GM18868 (cell line): ENCODE data around the gene STK17A.
"Not testable (repeated sequence)": the region's sequence is repeated elsewhere in the genome, so short reads cannot be mapped to it uniquely, and the experiment has no call there.

Experiments
- ATAC-seq: cut with Tn5 transposase; IDR thresholded peaks from one replicate; pipeline ENCODE4 v1.9.1; 2021; ENCODE audit warnings: mild to moderate bottlenecking, moderate library complexity; ENCODE audit not compliant: unreplicated experiment

Gene STK17A

DNA sequence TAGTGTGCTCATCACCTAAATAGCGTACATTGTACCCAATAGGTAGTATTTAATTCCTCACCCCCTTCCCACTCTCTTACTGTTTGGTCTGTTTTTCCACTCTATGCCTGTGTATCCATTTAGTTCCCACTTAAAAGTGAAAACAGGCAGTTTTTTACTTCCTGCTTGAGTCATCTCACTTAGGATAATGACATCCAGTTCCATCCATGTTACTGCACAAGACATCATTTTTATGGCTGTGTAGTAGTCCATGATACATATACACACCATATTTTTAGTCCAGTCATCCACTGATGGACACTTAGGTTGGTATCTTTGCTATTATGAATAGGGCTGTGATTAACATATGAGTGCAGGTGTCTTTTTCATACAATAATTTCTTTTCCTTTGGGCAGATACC lies 10.1 kb downstream of the STK17A start:
- ATAC-seq = no peak

DNA sequence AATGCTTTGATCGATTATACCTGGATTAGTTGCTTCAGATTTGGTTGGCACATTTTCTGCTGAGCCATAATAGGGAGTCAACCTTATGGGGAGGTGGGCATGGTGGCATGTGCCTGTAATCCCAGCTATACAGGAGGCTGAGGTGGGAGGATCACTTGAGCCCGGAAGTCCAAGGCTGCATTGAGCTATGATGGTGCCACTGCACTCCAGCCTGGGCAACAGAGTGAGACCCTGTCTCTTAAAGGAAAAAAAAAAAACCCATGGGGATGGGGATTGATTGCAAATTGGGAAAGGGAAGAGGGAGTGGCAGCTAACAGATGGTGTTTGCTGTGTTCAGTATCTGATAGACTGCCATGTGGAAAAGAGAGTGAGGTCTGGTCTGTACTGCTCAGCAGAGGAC lies 11.1 kb downstream of the STK17A start:
- no peak for ATAC-seq

DNA sequence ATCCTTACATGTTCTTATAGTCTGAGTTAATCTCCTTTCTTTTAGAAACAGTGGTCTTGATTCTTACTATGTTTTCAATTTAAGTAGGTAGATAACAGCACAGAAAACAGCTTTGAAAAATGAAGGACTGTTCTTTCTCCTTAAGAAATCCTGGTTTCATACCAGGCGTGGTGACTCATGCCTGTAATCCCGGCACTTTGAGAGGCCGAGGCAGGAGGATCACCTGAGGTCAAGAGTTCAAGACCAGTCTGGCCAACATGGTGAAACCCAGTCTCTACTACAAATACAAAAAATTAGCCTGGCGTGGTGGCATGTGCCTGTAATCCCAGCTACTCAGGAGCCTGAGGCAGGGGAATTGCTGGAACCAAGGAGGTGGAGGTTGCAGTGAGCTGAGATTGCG lies 13.5 kb downstream of the STK17A start:
- ATAC-seq = not testable (repeated sequence)

DNA sequence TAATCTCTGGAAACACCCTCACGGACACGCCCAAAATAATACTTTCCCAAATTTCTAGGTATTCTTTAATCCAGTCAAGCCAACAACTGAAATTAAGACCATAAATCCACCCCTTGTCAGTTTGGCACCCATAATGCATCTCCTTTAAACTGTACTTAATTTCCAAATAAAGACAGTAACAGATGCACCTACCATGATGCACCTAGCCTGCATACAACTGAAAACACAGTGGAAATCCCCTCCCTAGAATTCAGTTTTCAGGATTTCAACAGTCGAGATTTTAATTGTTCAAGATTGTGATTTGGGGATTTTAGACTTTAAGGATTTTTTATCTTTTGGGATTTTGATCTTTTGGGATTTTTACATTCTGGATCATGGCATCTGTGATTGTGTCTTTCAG lies 17.1 kb downstream of the STK17A start:
- no peak for ATAC-seq

DNA sequence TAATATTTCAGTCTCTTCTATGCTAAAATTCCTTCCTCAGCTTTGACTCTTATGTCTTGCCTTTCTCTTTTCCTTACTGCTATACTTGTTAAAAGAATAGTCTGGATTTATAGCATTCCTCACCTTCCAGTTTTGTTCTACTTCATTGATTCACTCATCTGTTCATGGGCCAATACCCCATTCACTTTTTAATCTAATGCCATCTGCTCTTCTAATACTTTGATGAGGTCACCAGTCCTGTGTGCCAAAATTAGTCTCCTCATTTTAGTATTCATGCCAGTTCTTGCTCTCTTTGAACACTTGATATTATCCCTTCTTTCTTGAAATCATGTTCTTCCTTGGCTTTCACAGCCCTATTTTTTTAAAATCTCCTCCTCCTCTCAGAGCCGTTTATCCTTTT lies 19.3 kb downstream of the STK17A start:
- no peak for ATAC-seq

DNA sequence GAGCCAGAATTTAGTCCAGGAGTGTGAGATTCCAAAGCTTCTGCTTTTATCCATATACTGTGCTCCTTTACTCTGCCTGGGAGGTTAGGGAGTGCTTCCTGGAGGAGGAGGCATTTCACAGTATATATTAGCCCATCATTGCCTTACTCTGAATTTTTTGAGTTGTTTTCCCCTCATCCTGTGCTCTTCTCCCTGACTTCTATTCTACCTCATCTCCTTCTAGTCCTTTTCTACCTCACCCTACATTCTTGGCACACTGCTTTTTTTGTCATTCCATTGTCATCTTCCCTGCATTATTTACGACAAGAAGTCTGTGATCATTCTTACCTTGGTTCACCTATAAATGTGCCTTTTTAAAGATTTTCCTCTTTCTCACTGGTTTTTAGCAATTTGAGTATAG lies 21.3 kb downstream of the STK17A start:
- ATAC-seq = no peak

DNA sequence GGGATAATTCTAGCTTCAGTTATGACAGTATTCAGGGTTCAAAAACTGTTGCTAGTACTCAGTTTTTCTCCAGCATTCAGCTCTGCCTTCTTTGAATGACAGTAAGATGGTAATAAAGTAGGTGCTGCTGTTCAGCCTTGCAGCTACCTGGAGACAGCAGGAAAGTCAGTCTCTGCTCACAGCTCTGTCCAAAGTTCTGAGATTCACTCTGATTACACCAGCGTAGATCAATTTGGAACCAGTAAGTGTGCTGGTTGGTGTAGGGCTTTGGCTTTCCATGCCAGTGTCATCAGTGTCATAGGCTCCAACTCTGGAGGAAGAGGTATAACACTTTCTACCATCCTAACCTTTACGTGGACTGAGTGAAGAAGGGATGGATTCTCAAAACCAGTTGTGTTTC lies 26.2 kb downstream of the STK17A start:
- no peak for ATAC-seq

DNA sequence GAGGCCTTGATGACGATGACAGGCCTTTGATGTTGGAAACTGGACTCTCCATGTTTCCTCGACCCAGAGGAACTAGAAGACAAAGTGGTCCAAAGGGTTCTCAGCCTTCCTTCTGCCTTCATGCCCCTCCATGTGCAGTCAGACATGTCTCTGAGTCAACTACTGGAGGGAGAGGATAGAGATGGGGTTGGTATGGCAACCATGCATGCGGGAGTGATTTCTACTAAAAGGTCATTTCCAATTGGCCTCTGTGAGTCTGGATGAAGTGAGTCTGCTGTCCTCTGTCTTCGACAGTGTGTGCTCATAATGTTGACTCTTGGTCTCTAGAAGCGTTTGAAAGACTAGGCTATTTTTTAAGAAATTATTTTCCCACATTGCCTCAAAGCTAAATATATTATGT lies 29.2 kb downstream of the STK17A start:
- ATAC-seq = no peak

DNA sequence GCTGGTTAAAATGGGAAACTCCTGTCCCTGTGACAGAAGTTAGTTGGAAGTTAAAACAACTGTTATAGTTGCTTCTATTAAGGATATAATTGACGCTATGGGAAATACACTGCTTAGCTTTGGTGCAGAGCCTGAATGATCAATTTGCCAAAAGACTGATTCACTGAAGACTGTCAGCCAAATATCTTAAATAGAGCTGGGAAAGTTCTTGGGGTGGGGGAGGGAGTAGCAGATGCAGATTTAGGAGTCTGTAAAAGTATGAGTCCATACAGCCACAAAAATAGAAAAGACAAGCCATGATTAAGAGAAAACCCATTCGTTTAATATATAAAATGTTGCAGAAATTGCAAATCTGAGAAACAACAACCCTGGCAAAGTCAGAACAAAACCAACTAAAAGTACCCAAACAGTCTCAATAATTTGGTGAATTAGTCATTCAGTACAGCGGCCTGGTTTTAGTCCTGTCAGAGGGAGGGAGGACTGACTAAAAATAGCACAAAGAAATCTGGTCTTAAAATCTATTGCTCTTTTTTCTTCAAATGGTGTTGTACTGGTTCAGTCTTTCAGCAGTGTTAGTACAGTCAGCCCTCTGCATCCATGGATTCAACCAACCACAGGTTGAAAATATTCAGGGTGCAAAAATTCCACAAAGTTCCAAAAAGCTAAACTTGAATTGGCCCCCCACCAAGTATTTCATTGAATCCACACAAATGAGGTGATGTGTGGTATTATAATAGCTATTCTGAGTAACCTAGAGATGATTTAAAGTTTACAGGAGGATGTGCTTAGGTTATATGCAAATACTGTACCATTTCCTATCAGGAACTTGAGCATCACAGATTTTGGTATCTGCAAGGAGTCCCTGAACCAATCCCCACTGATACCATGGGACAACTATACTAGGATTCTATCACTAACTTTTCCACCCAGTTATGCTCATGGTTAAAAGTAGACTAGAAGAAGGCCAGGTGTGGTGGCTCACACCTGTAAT lies 30.0 kb downstream of the STK17A start:
- ATAC-seq = peak; percentile 93

DNA sequence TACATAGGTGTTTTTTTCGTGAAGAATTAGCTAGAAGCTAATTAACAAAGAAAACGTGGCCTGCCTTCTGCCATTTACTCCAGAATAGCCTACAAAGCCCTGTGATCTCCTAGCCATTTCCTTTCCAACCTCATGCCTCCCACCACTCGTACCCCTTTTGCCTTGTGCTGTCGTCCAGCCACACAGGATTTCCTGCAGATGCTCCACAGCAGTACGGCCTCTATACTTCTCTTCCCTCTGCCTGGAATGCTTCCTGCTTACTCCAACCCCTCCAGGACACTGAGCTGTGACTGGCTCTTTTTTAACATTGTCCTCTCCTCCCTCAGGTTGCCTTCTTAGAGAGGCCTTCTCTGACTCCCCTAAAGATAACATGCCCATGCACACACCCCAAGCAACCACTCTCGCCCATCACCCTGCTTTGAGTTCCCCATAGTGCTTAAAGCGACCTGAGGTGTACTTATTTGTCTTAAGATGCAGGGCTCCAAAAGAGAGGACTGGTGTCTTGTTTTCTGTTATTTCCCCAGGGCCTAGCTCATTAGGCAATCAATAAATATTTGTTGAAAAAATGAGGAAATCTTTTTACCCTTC lies 32.7 kb downstream of the STK17A start:
- no peak for ATAC-seq

DNA sequence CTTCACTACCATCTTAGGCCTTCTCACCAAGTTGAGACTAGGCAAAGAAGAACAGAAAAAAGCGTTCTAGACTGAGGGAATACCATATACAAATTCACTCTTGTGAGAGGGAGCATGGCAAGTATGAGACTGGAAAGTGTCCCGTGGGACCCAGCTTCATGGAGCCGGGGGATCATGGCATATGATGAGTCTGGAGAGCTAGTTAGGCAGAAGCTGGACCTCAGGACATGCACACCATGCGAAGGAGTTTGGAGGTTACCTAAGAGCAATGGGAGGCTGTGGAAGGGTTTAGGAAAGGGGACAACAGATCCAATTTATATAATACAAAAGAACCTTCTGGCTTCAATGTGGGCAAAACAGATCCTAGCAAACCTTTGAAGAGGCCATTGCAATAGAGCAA lies 34.1 kb downstream of the STK17A start:
- ATAC-seq = no peak

DNA sequence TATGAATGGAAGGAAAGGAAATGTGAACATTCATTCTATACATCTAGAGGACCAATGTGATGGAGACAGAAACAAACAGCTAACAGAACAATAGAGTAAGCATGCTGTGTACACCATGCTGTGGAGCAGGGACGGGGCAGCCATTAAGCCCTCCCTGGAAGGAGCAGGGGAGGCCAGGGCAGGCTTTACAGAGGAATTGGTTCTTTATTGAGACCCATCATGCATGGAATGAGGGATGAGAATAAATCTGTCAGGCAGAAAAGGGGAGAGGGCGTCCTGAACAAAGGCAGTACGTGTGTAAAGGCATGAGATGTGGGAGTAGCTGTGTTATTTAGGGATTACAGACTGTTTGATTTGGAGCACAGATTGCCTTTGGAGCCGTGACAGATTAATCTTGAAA lies 35.2 kb downstream of the STK17A start:
- no peak for ATAC-seq

DNA sequence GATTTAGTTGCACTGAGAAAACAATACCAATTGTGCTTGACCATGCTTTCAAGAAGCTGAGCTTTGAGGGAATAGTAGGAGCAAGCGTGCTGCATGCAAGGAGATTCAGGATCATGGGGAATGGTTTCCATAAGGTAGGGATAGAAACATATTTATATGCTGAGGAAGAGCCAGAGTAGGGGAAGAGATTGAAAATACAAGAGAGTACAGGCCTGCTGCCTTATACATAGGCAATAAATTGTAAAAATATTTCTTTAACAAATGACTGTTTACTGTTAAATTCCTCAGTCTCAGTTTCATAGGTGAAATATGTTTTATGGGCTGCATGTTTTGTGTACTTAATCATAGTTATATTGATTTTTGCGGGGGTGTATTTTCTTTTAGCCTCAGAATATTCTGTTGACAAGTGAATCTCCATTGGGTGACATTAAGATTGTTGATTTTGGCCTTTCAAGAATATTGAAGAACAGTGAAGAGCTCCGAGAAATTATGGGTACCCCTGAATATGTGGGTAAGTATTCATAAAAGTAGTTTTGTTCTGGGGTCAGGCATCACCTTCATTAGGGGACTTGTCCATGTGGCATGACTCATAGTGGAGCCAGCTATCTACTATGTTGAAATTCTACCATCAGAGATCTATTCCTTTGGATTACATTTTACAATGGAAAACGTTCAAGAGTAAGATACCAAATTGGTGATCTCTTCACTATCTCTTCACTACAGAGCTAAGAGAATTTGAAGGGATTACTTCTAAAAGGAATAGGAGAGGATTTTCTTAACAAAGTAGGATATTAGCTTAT lies 36.5 kb downstream of the STK17A start:
- no peak for ATAC-seq

DNA sequence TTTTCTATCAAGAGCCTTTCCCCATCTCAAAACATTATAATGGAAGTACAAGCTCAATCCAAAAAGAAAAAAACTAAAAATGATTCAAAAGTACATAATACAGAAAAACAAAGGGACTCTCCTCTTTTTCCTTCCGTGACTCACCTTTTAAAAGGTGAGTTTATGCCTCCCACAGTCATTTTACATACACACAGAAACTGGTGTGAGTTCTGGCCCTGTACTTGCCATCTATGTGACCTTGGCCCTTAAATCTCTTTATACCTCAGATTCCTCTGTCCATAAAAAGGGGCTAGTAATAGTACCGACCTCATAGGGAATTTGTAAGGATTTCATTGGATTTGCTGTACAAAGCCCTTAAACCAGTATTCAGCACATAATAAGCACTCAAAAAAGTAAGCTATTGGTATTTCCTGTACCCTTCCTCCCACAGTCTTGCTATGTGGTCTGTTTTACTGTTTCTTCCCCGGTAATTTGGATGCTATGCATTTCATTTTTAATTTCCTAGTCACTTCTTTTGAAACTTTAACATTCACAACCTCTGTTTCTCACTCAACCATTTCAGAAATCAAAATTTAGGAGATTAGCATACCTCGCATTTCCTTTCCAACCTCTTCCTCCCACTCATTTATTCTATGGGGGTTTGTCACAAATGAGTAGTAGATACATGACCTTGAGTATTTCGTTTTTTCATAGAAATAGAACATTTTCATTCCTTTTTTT lies 39.0 kb downstream of the STK17A start:
- no peak for ATAC-seq

DNA sequence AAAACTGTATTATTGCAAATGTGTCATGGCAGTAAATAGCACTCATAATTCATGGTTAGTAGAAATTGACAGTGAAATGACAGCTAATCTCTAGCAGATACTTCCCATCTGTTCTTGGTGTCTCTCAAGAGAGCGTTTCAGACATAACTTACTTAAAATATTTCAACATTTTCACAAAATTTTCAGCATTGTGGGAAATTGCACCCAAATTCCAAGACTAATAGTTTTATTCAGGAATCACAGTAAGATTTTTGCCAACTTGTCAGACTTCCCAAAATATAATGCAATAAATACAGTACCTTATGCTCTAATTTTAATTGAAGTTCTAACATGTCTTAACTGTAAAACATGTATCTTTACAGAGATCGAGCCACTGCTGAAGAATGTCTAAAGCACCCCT lies 41.2 kb downstream of the STK17A start:
- ATAC-seq = no peak

DNA sequence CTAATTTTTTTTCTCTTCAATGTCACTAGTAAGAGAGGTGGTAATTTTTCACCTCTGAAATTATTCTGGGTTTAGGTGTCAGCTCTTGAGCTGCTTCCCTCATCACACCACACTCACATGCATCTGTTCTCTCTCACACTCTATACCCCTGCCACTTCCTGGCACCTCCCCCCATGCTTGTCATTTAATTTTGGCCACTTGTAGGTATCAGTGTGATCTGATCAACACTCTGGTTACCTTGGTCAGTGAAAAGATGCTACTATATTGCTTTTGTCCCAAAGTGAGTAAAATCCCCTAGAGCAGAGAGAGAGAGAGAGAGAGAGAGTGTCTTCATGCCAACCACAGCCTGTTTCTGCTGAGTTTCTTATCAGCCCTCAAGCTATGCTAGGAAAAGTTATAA lies 42.5 kb downstream of the STK17A start:
- peak; percentile 72 for ATAC-seq

DNA sequence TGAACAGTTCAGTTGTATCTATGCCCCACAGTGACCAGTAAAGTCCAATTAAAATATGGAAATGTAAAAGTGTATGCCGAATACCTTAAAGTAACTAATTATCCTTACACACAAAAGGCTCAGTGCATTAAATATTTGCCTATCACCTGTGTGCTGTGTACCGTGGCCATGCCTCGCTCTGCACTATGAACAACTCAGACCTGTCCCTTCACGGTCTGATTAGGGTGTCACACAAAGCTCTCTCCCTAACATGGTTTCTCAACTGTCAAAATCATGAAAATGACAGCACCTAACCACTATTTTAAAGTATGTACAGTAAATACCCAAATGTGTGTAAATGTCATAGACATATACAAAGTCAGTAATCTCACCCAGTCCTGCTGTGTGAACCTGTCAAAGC lies 43.1 kb downstream of the STK17A start:
- ATAC-seq = peak; percentile 57

DNA sequence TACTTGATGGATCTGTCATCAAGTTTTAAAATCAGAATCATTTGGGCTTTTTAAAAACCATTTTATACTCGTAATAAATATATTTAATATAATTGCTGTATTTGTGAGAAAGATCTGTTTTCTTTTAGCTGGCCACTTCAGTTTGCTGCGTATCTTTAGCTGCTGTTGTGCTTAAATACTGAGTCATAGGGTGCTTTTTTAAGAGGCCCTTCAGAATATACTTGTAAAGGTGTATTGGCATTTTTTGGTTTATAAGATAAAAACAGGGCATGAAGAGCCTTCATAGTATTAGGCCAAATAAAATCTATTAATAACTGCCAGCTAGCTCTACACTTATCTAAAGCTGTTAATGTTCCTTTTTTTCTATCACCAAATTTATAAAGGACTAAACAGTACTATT lies 43.8 kb downstream of the STK17A start:
- no peak for ATAC-seq

DNA sequence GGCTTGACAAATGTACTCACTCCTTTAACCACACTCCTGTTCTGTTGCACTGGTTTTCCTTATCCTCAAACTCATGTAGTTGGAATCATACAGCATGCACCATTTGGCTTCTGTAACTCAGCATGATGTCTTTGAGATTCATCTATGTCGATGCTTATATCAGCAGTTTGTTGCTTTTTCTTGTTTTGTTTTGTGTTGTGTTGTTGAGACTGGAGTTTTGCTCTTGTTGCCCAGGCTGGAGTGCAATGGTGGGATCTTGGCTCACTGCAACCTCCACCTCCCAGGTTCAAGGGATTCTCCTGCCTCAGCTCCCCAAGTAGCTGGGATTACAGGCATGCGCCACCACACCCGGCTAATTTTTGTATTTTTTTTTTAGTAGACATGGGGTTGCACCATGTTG lies 44.9 kb downstream of the STK17A start:
- not testable (repeated sequence) for ATAC-seq

DNA sequence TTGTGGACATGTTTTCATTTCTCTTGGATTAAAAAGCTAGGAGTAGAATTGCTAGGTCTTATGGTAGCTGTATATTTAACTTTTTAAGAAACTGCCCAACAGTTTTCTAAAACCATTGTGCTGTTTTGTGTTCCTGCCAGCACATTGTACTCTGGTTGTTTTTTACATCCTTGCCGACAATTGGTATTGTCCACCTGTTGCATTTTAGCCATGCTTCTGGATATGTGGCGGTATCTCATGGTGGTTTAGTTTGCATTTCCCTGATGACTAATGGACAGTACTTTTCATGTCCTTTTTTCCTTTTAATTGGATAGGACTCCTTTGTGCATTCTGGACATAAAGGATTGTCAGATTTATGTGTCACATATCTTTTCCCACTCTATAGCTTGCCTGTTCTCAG lies 45.5 kb downstream of the STK17A start:
- no peak for ATAC-seq

DNA sequence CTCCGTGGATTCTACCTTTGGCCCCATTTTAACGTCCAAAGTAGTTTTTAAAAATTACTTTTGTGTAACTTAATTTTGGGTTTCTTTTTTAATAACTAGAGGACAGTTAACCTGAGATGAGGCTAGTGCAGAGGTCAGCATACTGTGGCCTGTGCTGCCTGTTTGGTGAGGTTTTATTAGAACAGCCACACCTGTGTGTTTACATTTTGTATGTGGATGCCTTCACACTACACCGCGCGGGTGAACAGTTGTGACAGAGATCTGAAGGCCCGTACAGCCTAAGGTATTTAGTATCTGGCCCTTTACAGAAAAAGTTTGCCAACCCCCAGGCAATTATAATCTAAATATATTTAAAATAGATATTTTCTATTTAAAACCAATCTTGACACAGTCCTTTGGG lies 46.9 kb downstream of the STK17A start:
- ATAC-seq = no peak
